GM19438 (cell line): ENCODE data around the gene MTARC1.

ENCODE experiments used
- ATAC-seq: cut with Tn5 transposase; IDR thresholded peaks from one replicate; pipeline ENCODE4 v1.9.1; 2021; ENCODE audit warnings: low read depth; ENCODE audit not compliant: unreplicated experiment

The MTARC1 gene

GRCh38 chr1:220769205-220769604, 17.5 kb upstream of the MTARC1 start:
- ATAC-seq: no peak

GRCh38 chr1:220770245-220770913, 16.3 kb upstream of the MTARC1 start:
- peak; percentile 68 for ATAC-seq

GRCh38 chr1:220772846-220773245, 13.9 kb upstream of the MTARC1 start:
- no peak for ATAC-seq

- no peak for ATAC-seq
Measured at GRCh38 chr1:220775240-220775853, 11.4 kb upstream of the MTARC1 start.

GRCh38 chr1:220776254-220776653, 10.5 kb upstream of the MTARC1 start:
- ATAC-seq: no peak

GRCh38 chr1:220776720-220777326, 9.9 kb upstream of the MTARC1 start:
- peak; percentile 70 for ATAC-seq

- ATAC-seq: no peak
Measured at GRCh38 chr1:220783453-220783852, 3.3 kb upstream of the MTARC1 start.

GRCh38 chr1:220784751-220785150, 2.0 kb upstream of the MTARC1 start:
- no peak for ATAC-seq

- no peak for ATAC-seq
Measured at GRCh38 chr1:220785166-220786056, 1.3 kb upstream of the MTARC1 start.

- ATAC-seq: peak; percentile 27
Measured at GRCh38 chr1:220786057-220786336, 716 bp upstream of the MTARC1 start.

- peak; percentile 51 for ATAC-seq
Measured at GRCh38 chr1:220787069-220787619, 431 bp downstream of the MTARC1 start.

GRCh38 chr1:220788900-220789299, 2.2 kb downstream of the MTARC1 start:
- ATAC-seq: no peak

- ATAC-seq: no peak
Measured at GRCh38 chr1:220789532-220790147, 2.9 kb downstream of the MTARC1 start.

- ATAC-seq: no peak
Measured at GRCh38 chr1:220791285-220791684, 4.6 kb downstream of the MTARC1 start.

- ATAC-seq: no peak
Measured at GRCh38 chr1:220791956-220792355, 5.2 kb downstream of the MTARC1 start.

- ATAC-seq: no peak
Measured at GRCh38 chr1:220796530-220796929, 9.8 kb downstream of the MTARC1 start.

- no peak for ATAC-seq
Measured at GRCh38 chr1:220797044-220797443, 10.3 kb downstream of the MTARC1 start.

GRCh38 chr1:220797553-220797952, 10.8 kb downstream of the MTARC1 start:
- ATAC-seq: no peak

GRCh38 chr1:220798338-220798737, 11.6 kb downstream of the MTARC1 start:
- ATAC-seq: no peak

GRCh38 chr1:220800262-220800661, 13.5 kb downstream of the MTARC1 start:
- no peak for ATAC-seq
